Astrocyte of the cerebellum (primary cell): ENCODE results near the gene JAML.

Source experiments
- DNase-seq: peaks from one replicate; pipeline ENCODE4 v3.0.0-alpha.2; 2011; ENCODE audit warnings: low read depth
- H3K4me3 ChIP-seq: 2 replicates; pipeline ENCODE4 v1.5.1; 2011; ENCODE audit warnings: mild to moderate bottlenecking, low read depth, low read length, moderate library complexity
- in situ Hi-C: cut with HindIII; loops from 2 replicates; pipeline ENCODE4 v1.10.0; 2017; ENCODE audit warnings: low sequenced_read_pairs
- TF ChIP-seq, protein P1 (sequence below): IDR thresholded peaks from 2 replicates; pipeline ENCODE4 v1.5.1; 2012; ENCODE audit warnings: low read length, low read depth, moderate library complexity, mild to moderate bottlenecking; ENCODE audit errors: missing control alignments

JAML gene

DNA sequence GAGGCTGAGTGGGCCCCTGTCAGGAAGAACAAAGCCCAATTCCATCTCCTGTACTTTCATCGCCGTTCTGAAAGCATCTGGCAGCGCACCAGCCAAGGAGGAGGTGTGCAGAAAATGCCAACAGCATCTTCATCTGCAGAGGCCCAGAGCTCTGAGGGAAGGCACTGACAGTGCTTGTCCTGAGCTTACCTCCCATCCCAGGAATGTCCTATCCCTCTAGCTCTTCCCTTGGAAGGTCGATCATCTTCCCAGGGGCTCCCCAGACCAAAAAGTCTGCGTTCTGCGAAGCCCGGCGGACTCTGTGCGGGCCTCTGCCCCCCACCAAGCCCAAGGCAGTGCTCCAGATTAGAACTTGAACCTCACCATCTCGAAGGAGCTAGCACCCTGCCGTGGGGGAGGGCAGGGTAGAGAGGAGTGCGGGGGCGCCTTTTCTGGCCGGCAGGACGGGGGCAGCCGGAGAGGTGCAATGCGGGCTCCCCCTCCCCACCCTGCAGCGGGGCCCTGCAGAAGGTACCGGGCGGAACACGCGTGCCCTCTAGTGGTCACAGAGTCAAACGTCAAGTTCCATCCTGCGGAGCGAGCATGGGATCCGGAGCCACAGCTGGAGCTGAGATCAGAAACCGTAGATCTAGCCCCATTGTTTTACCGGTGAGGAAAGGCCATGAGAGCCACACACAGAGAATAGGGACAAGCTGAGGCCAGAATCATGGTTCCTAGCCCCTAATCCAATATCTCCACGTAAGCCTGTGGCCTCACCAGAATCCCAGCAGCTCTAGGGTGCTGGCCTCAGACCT, 53.3 kb downstream of the JAML start:
- H3K4me3 ChIP-seq = no peak overlapping the region
- DNase-seq = peak; percentile 23
- TF ChIP-seq, protein P1, sequence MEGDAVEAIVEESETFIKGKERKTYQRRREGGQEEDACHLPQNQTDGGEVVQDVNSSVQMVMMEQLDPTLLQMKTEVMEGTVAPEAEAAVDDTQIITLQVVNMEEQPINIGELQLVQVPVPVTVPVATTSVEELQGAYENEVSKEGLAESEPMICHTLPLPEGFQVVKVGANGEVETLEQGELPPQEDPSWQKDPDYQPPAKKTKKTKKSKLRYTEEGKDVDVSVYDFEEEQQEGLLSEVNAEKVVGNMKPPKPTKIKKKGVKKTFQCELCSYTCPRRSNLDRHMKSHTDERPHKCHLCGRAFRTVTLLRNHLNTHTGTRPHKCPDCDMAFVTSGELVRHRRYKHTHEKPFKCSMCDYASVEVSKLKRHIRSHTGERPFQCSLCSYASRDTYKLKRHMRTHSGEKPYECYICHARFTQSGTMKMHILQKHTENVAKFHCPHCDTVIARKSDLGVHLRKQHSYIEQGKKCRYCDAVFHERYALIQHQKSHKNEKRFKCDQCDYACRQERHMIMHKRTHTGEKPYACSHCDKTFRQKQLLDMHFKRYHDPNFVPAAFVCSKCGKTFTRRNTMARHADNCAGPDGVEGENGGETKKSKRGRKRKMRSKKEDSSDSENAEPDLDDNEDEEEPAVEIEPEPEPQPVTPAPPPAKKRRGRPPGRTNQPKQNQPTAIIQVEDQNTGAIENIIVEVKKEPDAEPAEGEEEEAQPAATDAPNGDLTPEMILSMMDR = peak; percentile 87
- in situ Hi-C loops = no loop called here

DNA sequence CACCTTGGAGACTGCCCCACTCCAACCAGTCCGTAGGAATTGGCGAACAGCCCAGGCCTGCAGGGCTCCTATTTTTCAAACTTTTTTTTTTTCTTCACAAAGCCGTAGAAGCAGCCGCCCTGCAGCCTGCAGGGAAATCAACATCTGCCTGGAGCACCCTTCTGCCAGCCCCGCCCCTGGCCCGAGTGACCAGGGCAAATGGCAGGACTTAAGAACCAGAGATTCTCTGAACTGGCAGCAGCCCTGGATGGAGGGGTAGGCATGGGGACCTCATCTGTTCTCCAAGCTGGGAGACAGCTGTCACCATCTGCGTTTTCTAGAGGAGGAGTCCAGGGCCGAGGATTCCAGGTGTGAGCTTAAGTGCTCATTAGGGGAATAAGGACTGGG, 53.9 kb downstream of the JAML start:
- in situ Hi-C loops = no loop called here

DNA sequence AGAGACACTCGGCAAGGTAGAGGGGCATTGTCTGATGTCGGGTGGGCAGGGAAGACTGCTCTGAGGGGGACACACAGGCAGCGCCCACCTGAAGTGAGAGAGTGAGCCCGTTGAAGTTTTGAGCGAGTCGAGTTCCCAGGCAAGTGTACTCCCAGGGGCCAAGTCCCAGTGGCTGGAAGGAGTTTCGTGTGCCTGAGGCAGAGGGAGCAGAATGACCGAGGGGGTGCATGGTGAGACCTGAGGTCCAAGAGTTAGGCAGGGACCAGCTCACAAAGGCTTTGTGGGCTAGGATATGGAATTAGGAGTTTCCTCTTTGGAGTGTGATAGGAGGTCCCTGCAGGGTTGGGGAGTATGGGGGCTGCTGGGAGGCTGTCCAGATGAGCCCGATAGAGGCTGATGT, 54.6 kb downstream of the JAML start:
- no peak for DNase-seq
- no peak overlapping the region for H3K4me3 ChIP-seq
- in situ Hi-C loops = no loop called here
- TF ChIP-seq, protein P1 = no peak

More for the DNA sequence above, 53.9 kb downstream of the JAML start:
- no peak for DNase-seq
- no peak overlapping the region for H3K4me3 ChIP-seq
- TF ChIP-seq, protein P1 = no peak

DNA sequence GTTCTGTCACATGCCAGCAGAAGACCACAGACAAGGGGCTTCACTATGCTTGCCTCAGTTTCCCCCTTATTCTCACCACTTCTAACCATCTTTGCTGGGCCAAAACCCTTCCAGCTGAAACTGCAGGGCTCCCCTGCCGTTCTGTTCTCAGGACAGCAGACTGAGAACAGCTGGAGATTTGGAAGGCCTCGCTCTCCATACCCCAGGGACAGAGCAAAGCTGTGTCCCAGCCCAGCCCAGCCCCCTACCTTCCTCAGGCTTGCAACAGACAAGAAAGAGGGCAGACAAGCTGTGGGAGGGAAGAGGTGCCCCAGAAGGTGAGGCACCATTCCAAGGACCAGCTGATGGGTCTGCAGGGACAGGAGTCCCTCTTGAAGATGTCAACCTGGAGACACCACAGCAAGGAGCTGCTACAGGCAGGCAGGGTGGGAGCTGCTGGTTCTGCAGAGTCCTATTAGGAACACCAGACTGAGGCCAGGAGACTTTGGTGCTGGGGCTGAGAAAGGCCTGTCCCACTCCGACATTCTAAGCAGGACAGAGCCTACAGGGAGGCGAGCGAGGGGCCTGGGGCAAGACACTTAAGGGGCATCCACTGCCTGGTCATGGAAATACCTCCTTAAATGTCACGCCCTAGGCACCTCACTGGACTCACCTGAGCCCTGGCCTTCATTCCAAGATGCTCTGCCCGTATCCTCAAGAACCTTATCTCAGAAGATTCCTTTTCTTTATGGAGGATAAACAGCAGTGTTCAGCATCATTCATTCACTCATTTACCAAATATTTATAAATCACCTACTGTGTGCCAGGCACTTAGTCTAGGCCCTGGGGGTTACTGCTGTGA, 55.3 kb downstream of the JAML start:
- TF ChIP-seq, protein P1 = no peak
- DNase-seq = no peak
- no peak overlapping the region for H3K4me3 ChIP-seq
- in situ Hi-C loops = no loop called here

DNA sequence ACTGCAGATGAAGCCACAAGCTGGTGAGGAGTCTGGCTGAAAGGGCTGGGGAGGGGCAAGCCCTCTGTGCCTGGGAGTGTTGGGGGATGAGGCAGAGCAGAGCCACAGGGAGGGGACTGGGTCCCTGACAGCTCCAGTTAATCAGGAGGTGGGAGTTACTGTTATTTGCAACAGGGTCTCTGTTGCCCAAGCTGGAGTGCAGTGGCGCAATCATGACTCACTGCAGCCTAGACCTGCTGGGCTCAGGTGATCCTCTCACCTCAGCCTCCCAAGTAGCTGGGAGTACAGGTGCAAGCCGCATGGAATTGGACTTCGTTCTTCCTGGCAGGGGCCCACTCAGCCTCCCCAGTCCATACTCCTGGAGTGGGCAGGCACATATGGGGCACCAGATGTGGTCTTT, 56.1 kb downstream of the JAML start:
- DNase-seq = no peak
- in situ Hi-C loops = no loop called here
- no peak overlapping the region for H3K4me3 ChIP-seq
- TF ChIP-seq, protein P1 = no peak

DNA sequence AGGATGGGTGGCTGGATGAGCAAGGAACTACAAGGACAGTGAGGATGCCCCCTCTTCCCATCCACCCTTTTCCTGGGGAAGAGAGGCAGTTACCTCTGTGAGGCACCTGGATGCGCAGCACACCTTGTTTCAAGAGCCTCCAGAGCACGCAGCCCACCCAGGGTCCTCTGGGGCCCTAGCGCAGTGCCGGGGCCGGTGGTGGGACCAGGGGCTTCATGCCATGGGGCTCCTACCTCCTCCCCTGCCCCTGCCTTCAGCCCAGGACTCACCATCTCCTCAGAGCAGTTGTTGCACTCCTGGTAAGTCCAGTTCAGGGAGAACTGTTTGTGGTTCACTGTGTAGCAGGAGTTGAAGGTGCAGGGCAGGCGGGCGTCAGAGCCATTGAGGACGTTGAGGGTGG, 56.5 kb downstream of the JAML start:
- TF ChIP-seq, protein P1 = no peak
- in situ Hi-C loops = no loop called here
- H3K4me3 ChIP-seq = no peak overlapping the region
- DNase-seq = no peak
